IMR-90 (cell line): ENCODE measurements around the gene ZBTB44. TPM values are rescaled to one million over a fixed set of nuclear protein-coding genes. Genes with fewer than 3 reads are reported as not detected.

Source experiments
- ATAC-seq: fragments of 200-7000 bp; cut with Tn5 transposase; 2 replicates; pipeline ENCODE4 v1.9.1; 2020; ENCODE audit warnings: low read depth, mild to moderate bottlenecking, moderate library complexity
- BruUV-seq: library from RNA; stranded (reverse); fragments of 400-500 nt; replicated peaks from 2 replicates; lab custom pipeline; 2021; lab: Mats Ljungman, UMichigan
- CTCF ChIA-PET: fragments of 300-600 bp; formaldehyde crosslinking; extraction: SDS; loops from one replicate; lab custom pipeline; 2021; ENCODE audit warnings: antibody characterized with exemption; lab: Yijun Ruan, JAX
- POLR2A ChIA-PET: fragments of 300-600 bp; sonication (Branson Sonifier 250); formaldehyde crosslinking; loops from one replicate; lab custom pipeline; 2022; ENCODE audit warnings: antibody characterized with exemption; ENCODE audit not compliant: unreplicated experiment; lab: Charles Lee
- DNase-seq: peaks from one replicate; pipeline ENCODE4 v3.0.0; 2013
- H2AFZ ChIP-seq: replicated peaks from 2 replicates; pipeline ENCODE3; 2013; ENCODE audit warnings: low read length, mild to moderate bottlenecking; ENCODE audit not compliant: poor library complexity
- H2AK5ac ChIP-seq: 2 replicates; pipeline ENCODE4 v1.6.1; 2013; ENCODE audit warnings: low read depth, low read length, inconsistent platforms
- H2AK9ac ChIP-seq: replicated peaks from 2 replicates; pipeline ENCODE3; 2013; ENCODE audit warnings: mild to moderate bottlenecking, low read depth, low read length, moderate library complexity; ENCODE audit not compliant: poor library complexity
- H2BK120ac ChIP-seq: 2 replicates; pipeline ENCODE4 v1.6.1; 2013; ENCODE audit warnings: low read depth, low read length, inconsistent platforms
- H2BK15ac ChIP-seq: 3 replicates; pipeline ENCODE4 v1.6.1; 2013; ENCODE audit warnings: low read depth, low read length, inconsistent platforms
- H2BK20ac ChIP-seq: 2 replicates; pipeline ENCODE4 v1.6.1; 2013; ENCODE audit warnings: low read depth, mild to moderate bottlenecking, inconsistent platforms, low read length, moderate library complexity
- H2BK5ac ChIP-seq: 2 replicates; pipeline ENCODE4 v1.6.1; 2013; ENCODE audit warnings: mild to moderate bottlenecking, low read depth, low read length, inconsistent platforms; ENCODE audit not compliant: poor library complexity, severe bottlenecking
- H3K14ac ChIP-seq: replicated peaks from 2 replicates; pipeline ENCODE4 v1.6.1; 2013; ENCODE audit warnings: low read depth, low read length, inconsistent platforms
- H3K18ac ChIP-seq: 2 replicates; pipeline ENCODE4 v1.6.1; 2013; ENCODE audit warnings: low read depth, low read length, control low read depth
- H3K23ac ChIP-seq: 2 replicates; pipeline ENCODE4 v1.6.1; 2013; ENCODE audit warnings: low read depth, low read length, inconsistent platforms
- H3K27ac ChIP-seq: 2 replicates; pipeline ENCODE4 v1.5.1; 2013; ENCODE audit warnings: mild to moderate bottlenecking, control low read depth, low read length; ENCODE audit not compliant: insufficient read depth
- H3K27me3 ChIP-seq: 2 replicates; pipeline ENCODE4 v1.6.1; 2013; ENCODE audit warnings: low read length; ENCODE audit not compliant: control insufficient read depth, insufficient read depth
- H3K36me3 ChIP-seq: 2 replicates; pipeline ENCODE4 v1.6.1; 2013; ENCODE audit warnings: low read length, mixed read lengths; ENCODE audit not compliant: control insufficient read depth, insufficient read depth
- H3K4ac ChIP-seq: 2 replicates; pipeline ENCODE4 v1.6.1; 2013; ENCODE audit warnings: low read depth, low read length, inconsistent platforms
- H3K4me1 ChIP-seq: 2 replicates; pipeline ENCODE4 v1.6.1; 2013; ENCODE audit warnings: low read length, mixed read lengths; ENCODE audit not compliant: control insufficient read depth, insufficient read depth
- H3K4me2 ChIP-seq: 2 replicates; pipeline ENCODE4 v1.6.1; 2013; ENCODE audit warnings: low read depth, mild to moderate bottlenecking, control low read depth, low read length, moderate library complexity
- H3K4me3 ChIP-seq: 2 replicates; pipeline ENCODE4 v1.5.1; 2013; ENCODE audit warnings: low read depth, mild to moderate bottlenecking, control low read depth, low read length, moderate library complexity; ENCODE audit not compliant: insufficient read depth
- H3K56ac ChIP-seq: 2 replicates; pipeline ENCODE4 v1.6.1; 2013; ENCODE audit warnings: low read length, inconsistent platforms; ENCODE audit not compliant: insufficient read depth; ENCODE audit errors: extremely low read depth
- H3K79me1 ChIP-seq, 2 experiments: 2 replicates each; pipeline ENCODE4 v1.6.1; 2013; ENCODE audit warnings: low read length in 2 of 2, inconsistent platforms in 1 of 2, low read depth in 1 of 2
- H3K9ac ChIP-seq: 2 replicates; pipeline ENCODE4 v1.6.1; 2013; ENCODE audit warnings: low read depth, low read length, control low read depth
- H3K9me1 ChIP-seq: 2 replicates; pipeline ENCODE4 v1.6.1; 2013; ENCODE audit warnings: low read length, inconsistent platforms; ENCODE audit not compliant: insufficient read depth
- H3K9me3 ChIP-seq: 2 replicates; pipeline ENCODE4 v1.6.1; 2013; ENCODE audit warnings: low read length; ENCODE audit not compliant: control insufficient read depth, insufficient read depth
- H4K20me1 ChIP-seq: 2 replicates; pipeline ENCODE4 v1.6.1; 2013; ENCODE audit warnings: low read length, inconsistent platforms; ENCODE audit not compliant: insufficient read depth
- H4K5ac ChIP-seq: 2 replicates; pipeline ENCODE4 v1.6.1; 2013; ENCODE audit warnings: mild to moderate bottlenecking, low read depth, low read length, control low read depth
- H4K8ac ChIP-seq, 2 experiments: 2 replicates each; pipeline ENCODE4 v1.6.1; 2013; ENCODE audit warnings: low read depth in 2 of 2, low read length in 2 of 2, control low read depth in 1 of 2, inconsistent platforms in 1 of 2
- H4K91ac ChIP-seq: 2 replicates; pipeline ENCODE4 v1.6.1; 2013; ENCODE audit warnings: low read depth, low read length, inconsistent platforms; ENCODE audit not compliant: insufficient read depth
- BHLHE40 ChIP-seq: fragments of 150-350 bp; IDR thresholded peaks from 2 replicates; pipeline ENCODE4 v1.6.1; 2016; ENCODE audit warnings: mild to moderate bottlenecking, low read depth, low read length
- CEBPB ChIP-seq: IDR thresholded peaks from 2 replicates; pipeline ENCODE4 v1.6.1; 2012; ENCODE audit warnings: low read depth, low read length, improper control_type of control experiment
- CHD1 ChIP-seq: IDR thresholded peaks from 2 replicates; pipeline ENCODE4 v1.6.1; 2012; ENCODE audit warnings: low read depth, low read length, improper control_type of control experiment
- CTCF ChIP-seq: conservative IDR thresholded peaks from 2 replicates; pipeline ENCODE4 v1.5.1; 2012; ENCODE audit warnings: mild to moderate bottlenecking, low read depth, low read length, improper control_type of control experiment
- FOS ChIP-seq: fragments of 150-350 bp; IDR thresholded peaks from 2 replicates; pipeline ENCODE4 v1.6.1; 2016; ENCODE audit warnings: low read depth, low read length
- MAFK ChIP-seq: IDR thresholded peaks from 2 replicates; pipeline ENCODE4 v1.6.1; 2012; ENCODE audit warnings: low read depth, low read length, improper control_type of control experiment
- MAZ ChIP-seq: IDR thresholded peaks from 2 replicates; pipeline ENCODE4 v1.6.1; 2012; ENCODE audit warnings: low read depth, mild to moderate bottlenecking, low read length, improper control_type of control experiment, moderate library complexity, borderline replicate concordance
- MXI1 ChIP-seq: IDR thresholded peaks from 2 replicates; pipeline ENCODE4 v1.6.1; 2012; ENCODE audit warnings: low read depth, mild to moderate bottlenecking, low read length, moderate library complexity, borderline replicate concordance
- NFE2L2 ChIP-seq: fragments of 150-350 bp; IDR thresholded peaks from 2 replicates; pipeline ENCODE4 v1.6.1; 2016; ENCODE audit warnings: low read depth, mild to moderate bottlenecking, low read length
- RAD21 ChIP-seq: IDR thresholded peaks from 2 replicates; pipeline ENCODE4 v1.6.1; 2012; ENCODE audit warnings: low read length, improper control_type of control experiment
- RCOR1 ChIP-seq: IDR thresholded peaks from 2 replicates; pipeline ENCODE4 v1.6.1; 2012; ENCODE audit warnings: mild to moderate bottlenecking, low read length, improper control_type of control experiment; ENCODE audit not compliant: insufficient replicate concordance
- RFX5 ChIP-seq: IDR thresholded peaks from 2 replicates; pipeline ENCODE4 v1.8.0; 2012; ENCODE audit warnings: low read depth, mild to moderate bottlenecking, low read length, moderate library complexity
- SMC3 ChIP-seq: fragments of 150-350 bp; IDR thresholded peaks from 2 replicates; pipeline ENCODE4 v1.6.1; 2016; ENCODE audit warnings: low read depth, mild to moderate bottlenecking, antibody characterized with exemption, low read length, moderate library complexity
- WGBS, 2 experiments: methylation state at CpG; one replicate each; pipeline versions ENCODE4 v1.1.5 to v1.1.7; 2013; ENCODE audit warnings: missing lambda C conversion rate in 2 of 2; ENCODE audit not compliant: insufficient read length in 1 of 2; ENCODE audit errors: extremely low coverage in 2 of 2; 5-methylcytosine and 5-hydroxymethylcytosine counted together
- dilution Hi-C: fragments of 300-500 bp; cut with HindIII; formaldehyde crosslinking; loops from one replicate; pipeline ENCODE4 v1.14.3; 2018; ENCODE audit warnings: low sequenced_read_pairs; ENCODE audit not compliant: unreplicated experiment
- in situ Hi-C: fragments of 300-500 bp; cut with MboI; formaldehyde crosslinking; loops from 3 replicates; pipeline ENCODE4 v1.14.3; 2019; ENCODE audit warnings: low sequenced_read_pairs, inconsistent platforms, mixed read lengths
- intact Hi-C: fragments of 100-400 bp; cut with micrococcal nuclease; formaldehyde crosslinking; loops from 2 replicates; pipeline ENCODE4 v1.10.0; 2022
- polyA plus RNA-seq, 3 experiments: library from polyadenylated mRNA; depleted of rRNA; stranded (reverse); fragments of >200 nt; gene quantifications; 2 replicates each; pipeline ENCODE4 v1.2.3, GENCODE V29; 2012; ENCODE audit warnings: low replicate concordance in 1 of 3
- total RNA-seq: library from RNA; depleted of rRNA; stranded (reverse); fragments of >200 nt; gene quantifications from 2 replicates; pipeline ENCODE4 v1.2.3, GENCODE V29; 2012
- TF ChIP-seq, protein P1 (sequence below): fragments of 150-350 bp; IDR thresholded peaks from 2 replicates; pipeline ENCODE4 v1.6.1; 2017; ENCODE audit warnings: mild to moderate bottlenecking, antibody characterized with exemption, low read length, low read depth
- TF ChIP-seq, protein P2 (sequence below): fragments of 150-350 bp; IDR thresholded peaks from 2 replicates; pipeline ENCODE4 v1.6.1; 2016; ENCODE audit warnings: low read depth, mild to moderate bottlenecking, low read length, moderate library complexity, borderline replicate concordance

Gene ZBTB44
- total and polyA plus RNA-seq, 2 of the 4 experiments (the other 2 are of a cell fraction), result 6.9 to 23.3 TPM

GRCh38 chr11:130295657-130296056 is 19.1 kb downstream of the ZBTB44 start:
- Histone ChIP-seq H3K9me1 (no peaks in the 10 kb centered on the region), H3K27ac (no peak overlapping the region), H3K9me3 (no peaks in the 10 kb centered on the region), H4K91ac (no peak overlapping the region), H2AFZ (no peak overlapping the region), H3K14ac (no peak overlapping the region), H3K79me1 (peaks cover 8% of the 10 kb centered on the region in 2 experiments), H3K4ac (no peak overlapping the region), H4K20me1 (no peaks in the 10 kb centered on the region), H3K4me2 (no peak overlapping the region), H3K4me3 (no peak overlapping the region), H4K5ac (no peak overlapping the region), H3K56ac (no peak overlapping the region), H2BK120ac (no peak overlapping the region), H2AK9ac (no peak overlapping the region), H2BK15ac (no peak overlapping the region), H2AK5ac (no peak overlapping the region), H3K27me3 (no peaks in the 10 kb centered on the region), H3K4me1 (no peaks in the 10 kb centered on the region), H2BK5ac (no peak overlapping the region), H3K36me3 (peaks cover 2% of the 10 kb centered on the region; the same call in 1 of the 2 replicates), H3K23ac (no peak overlapping the region), H3K9ac (no peak overlapping the region), H4K8ac (no peak overlapping the region), H3K18ac (no peak overlapping the region), H2BK20ac (no peak overlapping the region)
- POLR2A ChIA-PET, result no interaction called here
- WGBS, 2 experiments, result 64% methylated on average over 2 of the region's 4 CpGs; no CpG with 5 or more reads in 1 of the 2 experiments
- no TSS peak for BruUV-seq
- DNase-seq (no peak), ATAC-seq (no peak)
- TF ChIP-seq, protein P1, sequence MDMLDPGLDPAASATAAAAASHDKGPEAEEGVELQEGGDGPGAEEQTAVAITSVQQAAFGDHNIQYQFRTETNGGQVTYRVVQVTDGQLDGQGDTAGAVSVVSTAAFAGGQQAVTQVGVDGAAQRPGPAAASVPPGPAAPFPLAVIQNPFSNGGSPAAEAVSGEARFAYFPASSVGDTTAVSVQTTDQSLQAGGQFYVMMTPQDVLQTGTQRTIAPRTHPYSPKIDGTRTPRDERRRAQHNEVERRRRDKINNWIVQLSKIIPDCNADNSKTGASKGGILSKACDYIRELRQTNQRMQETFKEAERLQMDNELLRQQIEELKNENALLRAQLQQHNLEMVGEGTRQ, result no peak
- TF ChIP-seq MAZ (no peak), BHLHE40 (no peak), RFX5 (no peak), MAFK (no peak), SMC3 (no peak), CTCF (no peak), MXI1 (no peak), RAD21 (no peak), CHD1 (no peak), FOS (no peak), CEBPB (no peak), NFE2L2 (no peak), RCOR1 (no peak)
- TF ChIP-seq, protein P2, sequence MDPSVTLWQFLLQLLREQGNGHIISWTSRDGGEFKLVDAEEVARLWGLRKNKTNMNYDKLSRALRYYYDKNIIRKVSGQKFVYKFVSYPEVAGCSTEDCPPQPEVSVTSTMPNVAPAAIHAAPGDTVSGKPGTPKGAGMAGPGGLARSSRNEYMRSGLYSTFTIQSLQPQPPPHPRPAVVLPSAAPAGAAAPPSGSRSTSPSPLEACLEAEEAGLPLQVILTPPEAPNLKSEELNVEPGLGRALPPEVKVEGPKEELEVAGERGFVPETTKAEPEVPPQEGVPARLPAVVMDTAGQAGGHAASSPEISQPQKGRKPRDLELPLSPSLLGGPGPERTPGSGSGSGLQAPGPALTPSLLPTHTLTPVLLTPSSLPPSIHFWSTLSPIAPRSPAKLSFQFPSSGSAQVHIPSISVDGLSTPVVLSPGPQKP, result no peak
- intact Hi-C loops, result no loop called here
- in situ Hi-C loops, result no loop called here
- dilution Hi-C loops, result no loop called here
- CTCF ChIA-PET, result no interaction called here
